HG02943 (cell line): ENCODE measurements around the gene ARF1.
"Not testable (repeated sequence)": the region's sequence is repeated elsewhere in the genome, so short reads cannot be mapped to it uniquely, and the experiment has no call there.

Experiments used
- ATAC-seq: cut with Tn5 transposase; IDR thresholded peaks from one replicate; pipeline ENCODE4 v1.9.1; 2021; ENCODE audit warnings: mild to moderate bottlenecking, low read depth, moderate library complexity; ENCODE audit not compliant: unreplicated experiment

Gene ARF1

DNA sequence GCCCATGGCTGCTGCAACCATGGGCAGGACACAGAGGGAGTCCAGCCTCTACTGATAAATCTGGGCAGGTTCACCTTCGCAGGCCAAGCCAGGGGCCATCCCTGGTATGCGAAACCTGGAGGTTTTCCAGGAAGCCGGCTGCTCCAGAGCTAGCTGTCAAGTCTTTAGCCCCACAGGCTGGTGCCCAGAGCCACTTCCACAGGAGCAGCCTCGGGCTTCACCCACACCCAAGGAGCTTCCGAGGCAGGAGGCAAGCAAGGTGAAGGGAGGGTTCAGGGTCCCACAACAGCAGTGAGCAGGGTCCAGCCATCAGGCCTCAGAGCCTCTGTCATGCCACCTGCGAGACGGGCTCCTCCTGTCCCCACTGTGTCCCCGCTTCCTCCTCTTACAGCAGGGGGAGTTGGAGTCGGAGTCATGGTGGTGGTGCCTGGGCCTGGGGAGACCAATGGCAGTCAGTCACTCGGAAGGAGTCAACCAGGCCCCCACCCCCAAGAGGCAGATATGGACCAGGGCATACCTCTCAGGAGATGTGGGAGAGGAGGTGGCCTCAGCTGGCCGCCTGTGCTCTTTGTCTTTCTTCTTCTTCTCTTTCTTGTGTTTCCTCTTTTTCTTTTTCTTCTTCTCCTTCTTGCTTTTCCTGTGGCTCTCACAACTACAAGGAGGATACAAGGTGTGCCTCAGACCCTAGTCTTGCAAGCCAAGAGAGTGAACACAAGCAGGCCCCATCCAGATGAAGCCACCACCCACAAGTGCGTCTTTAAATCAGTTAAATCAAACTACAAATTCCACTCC, 18.5 kb downstream of the ARF1 start:
- ATAC-seq, result no peak

DNA sequence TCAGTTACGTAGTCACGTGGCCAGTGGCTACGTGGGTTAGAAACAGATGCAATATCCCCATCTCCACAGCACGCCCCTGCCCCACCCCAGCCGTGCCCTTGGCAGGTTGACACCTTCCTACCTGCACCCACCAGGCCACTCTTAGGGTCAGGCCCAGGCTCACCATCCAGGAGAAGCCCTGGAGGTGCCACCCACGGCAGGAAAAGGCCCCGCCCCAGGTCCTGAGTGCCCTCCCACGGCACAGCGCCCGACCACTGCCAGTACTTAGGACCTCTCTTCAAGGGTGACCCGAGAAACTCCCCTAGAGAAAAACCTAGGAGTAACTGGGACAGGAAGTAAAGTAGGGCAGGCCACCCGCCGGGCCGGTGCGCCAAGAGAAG, 19.1 kb downstream of the ARF1 start:
- no peak for ATAC-seq

DNA sequence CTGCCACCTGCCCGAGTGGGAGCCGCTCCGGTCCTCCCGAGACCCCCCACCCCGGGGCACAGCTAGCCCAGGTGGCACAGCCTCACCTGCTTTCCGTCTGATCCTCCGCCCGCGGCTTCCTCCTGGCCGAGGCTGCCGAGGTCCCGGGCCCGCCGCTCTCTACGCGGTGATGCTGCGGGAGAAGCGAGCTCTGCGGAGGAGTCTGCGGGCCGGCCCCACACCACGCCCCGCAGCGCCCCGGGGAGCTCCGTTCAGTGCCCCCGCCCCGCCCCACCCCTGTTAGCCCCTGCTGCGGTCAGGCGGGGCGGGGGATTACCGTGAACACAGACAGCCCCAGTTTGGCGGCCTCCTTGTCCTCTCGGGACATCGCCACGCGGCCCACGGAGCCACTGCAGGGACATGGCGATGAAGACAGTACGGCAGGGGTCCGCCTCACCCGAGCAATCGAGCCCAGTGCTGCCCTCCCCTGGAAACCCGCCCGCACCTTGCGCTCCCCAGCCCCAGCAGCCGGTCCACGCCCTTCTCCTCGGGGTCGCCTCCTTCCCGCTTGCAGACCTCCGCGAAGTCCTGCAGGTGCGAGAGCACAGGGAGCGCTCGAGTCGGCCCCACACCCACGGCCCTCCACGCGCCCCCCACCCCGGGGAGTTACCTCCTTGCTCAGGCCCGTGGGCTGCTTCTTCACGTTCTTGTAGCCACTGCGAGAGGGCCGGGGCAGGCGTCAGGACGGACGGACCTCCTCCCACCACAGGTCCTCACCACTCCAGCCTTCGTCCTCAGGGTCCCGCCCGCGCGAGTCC, 19.7 kb downstream of the ARF1 start:
- peak; percentile 13 for ATAC-seq

DNA sequence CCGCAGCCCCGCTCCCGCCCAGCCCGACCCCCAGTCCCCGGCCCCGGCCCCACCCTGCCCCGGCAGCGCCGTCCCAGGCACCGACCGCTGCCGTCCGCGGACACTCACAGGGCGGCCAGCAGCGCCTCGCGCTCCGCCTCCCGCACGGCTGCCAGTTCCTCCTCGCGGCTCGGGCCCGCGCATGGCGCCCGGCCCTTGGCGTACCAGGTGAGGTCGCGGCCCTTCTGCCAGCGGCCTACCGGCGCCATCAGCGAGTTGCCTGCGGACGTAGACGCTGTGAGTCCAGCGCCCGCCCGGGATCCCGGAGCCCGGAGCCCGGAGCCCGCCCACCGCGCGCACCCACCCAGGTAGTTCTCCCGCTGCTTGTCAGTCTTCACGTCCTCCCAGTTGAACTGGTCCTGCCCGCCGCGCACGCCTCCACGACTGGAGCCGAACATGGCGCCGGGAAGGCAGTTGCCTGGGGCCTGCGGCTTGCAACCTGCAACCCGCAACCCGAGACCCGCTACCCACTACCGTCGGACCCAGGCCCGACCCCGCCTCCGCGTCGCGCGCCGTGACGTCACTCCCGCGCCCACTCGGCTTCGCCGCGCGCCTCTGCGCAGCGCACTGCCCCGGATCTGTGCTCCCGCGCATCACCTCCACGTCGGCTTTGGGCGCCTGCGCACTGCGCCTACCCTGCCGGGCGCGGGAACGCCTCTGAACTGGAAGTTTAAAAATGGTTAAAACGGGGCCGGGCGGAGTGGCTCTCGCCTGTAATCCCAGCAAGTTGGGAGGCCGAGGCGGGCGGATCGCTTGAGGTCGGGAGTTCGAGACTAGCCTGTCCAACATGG, 20.5 kb downstream of the ARF1 start, which contains the start of gene C1orf35:
Gene C1orf35, minus strand, starts transcription at position 535 of the 830 bp plus-strand sequence. Its CDS starts 98 bp downstream, at position 437.
- peak; percentile 67 for ATAC-seq

DNA sequence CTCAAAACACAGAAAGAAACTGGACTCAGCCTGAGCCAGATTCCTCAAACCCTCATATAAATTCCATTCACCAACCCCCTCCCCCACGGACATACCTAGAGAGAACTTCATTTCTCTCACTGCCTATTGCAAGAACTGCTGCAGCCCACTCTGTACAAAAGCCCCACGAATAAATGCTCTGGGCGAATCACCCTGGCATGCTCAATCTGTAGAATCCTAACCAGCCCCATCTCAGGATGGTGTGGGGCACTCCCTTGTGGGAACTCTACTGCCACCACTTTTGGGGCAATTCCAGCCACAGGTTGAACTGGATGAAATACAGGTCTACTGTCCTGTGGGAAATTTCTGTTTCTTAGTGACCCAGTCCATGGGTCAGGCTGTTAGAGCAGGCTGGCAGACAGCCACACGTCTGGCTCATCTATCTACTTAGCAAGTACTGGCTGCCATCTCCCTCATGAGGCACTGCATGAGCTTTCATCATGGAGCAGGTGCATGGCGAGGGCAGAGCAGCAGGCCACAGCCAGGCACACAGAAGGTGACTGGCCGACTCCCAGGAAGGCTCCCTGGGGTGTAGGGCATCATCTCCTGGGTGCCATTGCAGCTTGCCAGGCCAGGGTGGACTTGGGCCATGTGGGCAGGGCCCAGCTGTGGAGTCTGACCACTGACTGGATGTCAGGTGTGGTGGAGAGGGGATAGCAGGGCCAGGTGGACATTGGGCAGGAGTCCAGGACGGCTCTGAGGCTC, 22.2 kb downstream of the ARF1 start:
- ATAC-seq, result no peak

DNA sequence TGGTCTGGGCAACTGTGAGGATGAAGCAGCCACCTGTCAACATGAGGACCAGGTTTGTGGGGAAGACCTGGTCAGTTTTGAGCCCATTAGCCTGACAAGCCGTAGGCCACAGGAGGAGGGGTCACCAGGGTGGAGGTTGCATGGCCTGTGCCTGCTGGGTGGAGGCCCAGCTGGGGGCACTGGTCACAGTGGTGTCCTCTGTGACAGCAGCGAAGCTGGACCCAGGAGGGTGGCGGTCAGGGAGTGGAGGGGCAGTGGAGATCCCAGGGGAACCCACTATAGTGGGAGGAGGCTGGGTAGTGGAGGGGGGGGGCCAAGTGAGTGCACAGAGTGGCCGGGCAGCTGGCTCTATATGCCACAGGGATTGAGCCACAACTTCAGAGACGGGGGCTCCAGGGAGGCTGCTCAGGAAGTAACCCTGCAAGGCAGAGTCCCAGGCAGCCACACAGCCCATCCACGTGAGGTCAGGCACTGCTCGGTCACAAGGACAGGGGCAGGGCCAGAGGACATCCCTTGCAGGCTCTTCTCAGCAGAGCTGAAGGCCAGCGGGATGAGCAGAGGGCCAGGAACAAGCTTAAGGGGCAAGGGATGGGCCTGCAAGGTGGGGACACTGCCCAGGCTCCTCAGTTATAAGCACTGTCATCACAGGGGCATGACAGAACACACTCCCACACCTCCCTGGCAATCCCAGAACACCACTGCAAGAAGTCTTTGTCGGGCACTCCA, 22.9 kb downstream of the ARF1 start:
- ATAC-seq, result no peak

DNA sequence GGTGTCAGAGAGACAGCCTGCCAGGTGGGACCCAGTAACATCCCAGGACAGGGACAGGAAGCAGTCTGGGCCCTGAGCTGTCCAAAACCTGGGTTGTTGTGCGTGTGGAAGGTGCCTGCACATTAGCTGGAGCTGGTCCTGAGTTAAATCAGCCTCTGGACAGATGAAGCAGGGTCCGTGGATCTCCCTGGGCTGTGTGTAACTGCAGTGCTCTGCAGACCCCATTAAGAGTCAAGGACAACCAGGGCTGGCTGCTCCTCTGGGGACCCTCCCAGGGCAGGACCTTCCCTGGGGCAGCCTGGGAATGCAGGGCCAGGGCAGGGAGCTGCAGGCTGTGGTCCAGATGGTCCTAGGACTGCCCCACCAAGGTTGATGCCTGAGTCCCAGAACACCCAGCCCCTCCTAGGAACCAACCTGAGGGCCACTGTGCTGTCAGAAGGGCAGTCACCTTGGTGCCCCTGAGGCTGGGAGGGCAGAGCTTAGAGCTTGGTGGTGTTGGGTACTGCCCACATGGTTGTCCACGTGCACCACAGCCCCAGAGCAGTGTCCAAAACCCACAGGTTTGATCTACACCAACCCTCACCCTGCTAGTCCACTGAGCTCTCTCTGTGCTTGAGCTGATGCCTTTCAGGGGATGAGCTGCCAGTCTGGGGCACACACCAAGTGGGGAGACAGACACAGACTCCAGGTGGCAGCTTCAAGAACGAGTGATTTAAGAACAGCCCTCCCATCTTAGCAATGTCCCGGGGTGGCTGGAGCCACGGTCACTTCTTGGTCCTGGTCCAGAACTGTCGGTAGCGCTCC, 23.7 kb downstream of the ARF1 start:
- no peak for ATAC-seq

DNA sequence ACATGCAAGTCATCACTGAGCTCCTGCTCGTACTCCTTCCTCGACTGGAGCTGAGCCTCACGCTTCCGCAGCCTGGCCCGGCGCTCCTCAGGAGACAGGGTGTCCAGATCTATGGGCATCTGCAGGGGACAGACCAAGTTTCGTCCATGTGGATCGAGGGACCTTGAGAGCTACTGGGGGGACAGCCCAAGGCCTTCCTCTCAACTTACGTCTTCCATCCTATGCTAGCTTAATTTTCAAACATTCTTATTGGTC, 24.2 kb downstream of the ARF1 start:
- ATAC-seq, result no peak

DNA sequence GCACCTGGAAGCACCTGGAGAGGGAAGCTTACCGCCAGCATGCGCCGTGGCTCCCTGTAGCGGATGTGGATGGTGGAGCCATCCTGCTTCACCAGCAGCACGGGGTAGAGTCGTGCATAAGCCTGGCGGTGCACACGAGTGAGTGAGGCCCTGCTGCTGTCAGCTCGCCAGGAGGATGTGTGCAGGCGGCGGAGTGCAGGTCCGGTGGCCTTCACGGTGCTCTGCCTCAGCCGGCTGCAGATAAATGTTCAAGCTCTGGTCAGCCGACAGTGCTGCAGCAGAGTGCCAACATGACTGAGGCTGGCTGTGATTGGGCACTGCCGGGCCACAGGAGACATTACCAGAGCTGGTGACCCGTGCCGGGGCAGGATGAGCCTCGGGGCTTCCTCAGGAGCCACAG, 25.1 kb downstream of the ARF1 start:
- ATAC-seq, result no peak

DNA sequence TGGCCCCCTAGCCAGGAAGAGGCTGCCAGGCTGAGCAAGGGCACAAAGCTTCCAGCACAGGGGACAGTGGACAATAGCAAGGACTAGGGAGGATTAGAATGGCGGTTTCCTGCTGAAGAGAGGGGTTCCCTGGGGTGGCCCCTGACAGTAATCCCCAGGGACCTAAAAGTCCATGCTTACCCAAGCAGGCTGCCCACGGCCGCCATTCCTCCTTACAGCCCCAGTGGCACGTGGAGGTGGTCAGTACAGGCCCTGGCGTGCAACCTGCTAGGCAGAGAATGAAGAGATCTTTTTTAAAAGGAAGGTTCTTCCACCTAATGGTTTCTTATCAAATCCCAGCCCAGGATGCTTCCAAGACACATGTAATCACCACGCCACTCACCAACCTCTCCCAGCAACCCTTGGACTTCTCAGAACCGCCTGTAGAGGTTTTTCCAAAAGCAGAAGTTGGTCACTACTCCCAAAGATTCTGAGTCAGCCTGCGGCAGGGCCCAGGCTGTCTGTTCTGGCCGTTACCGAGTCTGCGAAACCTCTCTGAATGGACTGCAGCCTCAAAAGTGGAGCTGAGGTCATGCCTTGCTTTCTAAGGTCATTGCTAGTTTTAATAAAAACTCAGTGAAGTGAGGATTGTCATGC, 25.7 kb downstream of the ARF1 start:
- ATAC-seq, result no peak

DNA sequence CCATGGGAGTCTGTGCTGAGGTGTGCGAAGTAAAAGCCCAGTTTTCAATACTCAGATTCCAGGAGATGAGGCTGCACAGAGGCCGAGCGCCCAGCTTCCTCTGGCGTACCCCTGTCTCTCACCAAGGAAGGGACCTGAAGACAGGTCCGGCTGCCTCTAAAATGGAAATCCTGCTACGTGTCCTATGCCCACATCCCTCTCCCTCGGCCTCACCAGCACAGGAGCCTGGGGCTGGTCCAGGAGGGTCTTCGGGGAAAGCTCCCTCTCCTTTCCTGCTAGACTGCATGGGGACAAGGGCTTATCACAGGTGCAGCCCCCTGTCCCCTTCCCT, 26.2 kb downstream of the ARF1 start:
- ATAC-seq, result no peak

DNA sequence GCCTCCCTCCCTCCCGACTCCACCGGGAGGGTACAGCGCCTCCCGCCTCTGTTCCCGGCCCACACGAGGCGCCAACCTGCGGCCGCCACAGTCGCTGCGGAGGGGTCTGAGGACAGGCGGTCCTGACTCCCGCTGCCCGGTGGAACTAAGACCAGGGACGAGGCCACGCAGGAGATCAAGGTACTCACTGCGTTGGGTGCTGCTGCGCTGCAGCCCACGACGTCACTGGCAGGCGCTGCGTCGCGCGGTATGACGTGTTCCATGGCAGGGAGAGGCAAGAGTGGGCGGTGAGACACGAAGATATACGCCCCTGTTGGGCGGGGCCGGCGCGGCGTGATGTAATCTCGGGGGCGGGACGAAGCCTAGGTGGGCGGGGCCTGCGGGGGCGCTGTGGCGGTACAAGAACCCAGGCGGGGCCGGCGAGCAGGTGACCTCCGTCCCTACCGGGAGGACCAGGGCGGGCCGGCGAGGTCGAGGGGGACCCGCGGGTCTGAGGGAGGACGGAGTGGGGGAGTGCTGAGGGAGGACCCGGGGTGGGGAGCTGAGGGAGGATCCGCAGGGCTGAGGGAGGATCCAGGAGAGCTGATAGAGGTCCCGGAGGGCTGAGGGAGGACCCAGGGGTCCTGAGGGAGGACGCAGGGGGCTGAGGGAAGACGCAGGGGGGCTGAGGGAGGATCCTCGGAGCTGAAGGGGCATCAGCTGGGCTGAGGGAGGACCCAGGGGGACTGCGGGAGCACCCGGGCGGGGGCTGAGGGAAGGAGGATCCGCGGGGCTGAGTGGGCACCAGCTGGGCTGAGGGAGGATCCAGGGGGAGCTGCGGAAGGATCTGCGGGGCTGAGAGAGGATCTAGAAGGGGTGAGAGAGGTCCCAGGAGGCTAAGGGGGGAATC, 26.8 kb downstream of the ARF1 start, which contains the start of gene MRPL55:
Gene MRPL55, minus strand, starts transcription at position 227 of the 889 bp plus-strand sequence. CDS start 1,039 bp downstream, outside the sequence.
- peak; percentile 89 for ATAC-seq

DNA sequence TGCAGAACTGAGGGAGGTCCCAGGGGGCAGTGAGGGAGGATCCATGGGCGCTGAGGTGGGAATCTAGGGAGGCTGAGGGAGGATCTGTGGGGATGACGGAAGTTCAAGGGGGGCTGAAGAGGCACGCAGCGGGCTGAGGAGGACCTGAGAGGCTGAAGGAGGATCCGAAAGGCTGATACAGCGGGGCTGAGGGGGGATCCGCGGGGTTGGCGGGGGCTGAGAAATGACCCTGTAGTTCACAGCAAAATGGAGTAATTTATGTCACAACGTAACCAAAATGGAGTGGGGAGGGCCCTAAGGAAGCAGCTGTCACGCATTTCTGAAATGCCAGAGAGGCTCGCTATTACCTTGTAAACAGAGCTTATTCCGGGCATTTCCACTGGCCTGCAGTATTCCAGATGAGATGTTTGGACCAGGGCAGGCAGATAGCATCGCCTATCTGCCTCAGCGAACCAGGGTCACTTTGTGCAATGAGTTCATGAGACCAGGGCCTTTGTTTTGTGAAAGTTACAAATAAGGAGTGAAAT, 27.5 kb downstream of the ARF1 start:
- ATAC-seq, result no peak

DNA sequence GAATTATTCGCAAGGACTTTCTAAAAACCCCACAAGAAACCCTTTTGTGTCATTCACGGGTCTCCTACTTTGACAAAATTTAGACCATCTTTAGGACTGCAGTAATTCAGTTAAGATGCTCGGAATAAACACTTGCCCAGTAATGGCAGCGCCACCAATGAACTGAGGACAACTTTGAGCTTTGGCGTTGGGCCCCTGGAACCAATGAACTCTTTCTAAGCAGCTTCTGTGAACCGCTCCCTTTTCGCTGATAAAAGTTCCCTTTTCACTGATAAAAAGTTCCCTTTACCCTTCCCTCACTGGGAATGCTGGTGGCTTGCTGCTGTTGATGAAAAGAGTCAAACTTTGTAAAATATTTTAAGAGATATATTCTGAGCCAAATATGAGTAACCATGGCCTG, 28.0 kb downstream of the ARF1 start:
- no peak for ATAC-seq

DNA sequence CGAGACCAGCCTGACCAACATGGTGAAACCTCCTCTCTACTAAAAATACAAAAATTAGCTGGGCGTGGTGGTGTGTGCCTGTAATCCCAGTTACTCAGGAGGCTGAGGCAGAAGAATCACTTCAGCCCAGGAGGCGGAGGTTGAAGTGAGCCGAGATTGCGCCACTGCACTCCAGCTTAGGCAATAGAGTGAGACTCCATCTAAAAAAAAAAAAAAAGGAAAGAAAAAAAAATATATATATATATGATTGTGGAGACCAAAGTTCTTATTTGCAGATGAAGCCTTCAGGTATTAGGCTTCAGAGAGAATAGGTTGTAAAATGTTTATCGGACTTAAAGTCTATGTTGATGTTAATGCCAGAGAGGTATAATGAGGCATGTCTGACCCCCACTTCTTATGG, 28.8 kb downstream of the ARF1 start:
- ATAC-seq, result not testable (repeated sequence)

DNA sequence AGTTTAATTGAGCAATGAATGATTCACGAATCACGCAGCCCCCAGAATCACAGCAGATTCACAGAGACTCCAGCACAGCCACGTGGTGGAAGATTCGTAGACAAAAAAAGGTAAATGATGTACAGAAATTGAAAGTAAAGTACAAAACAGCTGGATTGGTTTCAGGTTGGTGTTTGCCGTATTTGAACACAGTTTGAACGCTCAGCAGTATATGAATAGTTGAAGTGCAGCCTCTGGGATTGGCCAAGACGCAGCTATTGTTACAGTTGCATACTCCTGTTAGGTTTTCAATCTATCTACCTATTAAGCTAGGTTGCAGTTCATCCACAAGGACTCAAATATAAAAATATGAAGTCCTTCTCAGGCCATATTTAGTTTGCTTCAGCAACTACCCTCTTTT, 29.7 kb downstream of the ARF1 start:
- no peak for ATAC-seq

DNA sequence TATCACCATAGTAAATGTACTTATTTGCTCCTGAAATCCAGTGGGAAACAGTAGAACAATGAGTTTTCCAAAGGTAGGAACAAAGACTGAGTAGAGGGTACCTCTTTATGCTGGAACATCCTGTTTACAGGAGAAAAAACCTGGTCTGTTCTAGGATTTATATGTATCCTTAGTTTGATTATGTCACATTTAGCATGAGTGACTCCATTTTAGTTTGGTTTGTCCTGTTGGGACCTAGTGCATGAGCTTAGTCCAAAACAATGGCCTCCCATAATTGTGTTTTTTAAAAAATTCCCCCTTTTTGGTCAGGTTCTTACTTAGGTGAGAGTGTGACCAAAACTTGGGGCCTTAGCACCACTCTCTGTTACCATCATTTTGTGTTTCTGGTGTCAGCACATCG, 30.1 kb downstream of the ARF1 start:
- ATAC-seq, result no peak
